Measurements from ENCODE around the gene MAZ.

The MAZ gene

GRCh38 chr16:29836623-29837022 is 30.3 kb downstream of the MAZ start:
- DNase-seq (ENCODE audit: low read depth in 1 of 2, low spot score in 1 of 2), result no peak
- H3K27ac ChIP-seq (replicated peaks), result no peak overlapping the region
- no peak overlapping the region for H3K4me3 ChIP-seq (replicated peaks; ENCODE audit: insufficient read depth, low read length)
- H3K27me3 ChIP-seq (ENCODE audit: insufficient read depth, poor library complexity, severe bottlenecking), result no peaks in the 10 kb centered on the region
- TF ChIP-seq CTCF (IDR thresholded peaks at IDR 0.05; ENCODE audit: insufficient read depth, low read length), result no peak
- TF ChIP-seq GABPA (IDR thresholded peaks at IDR 0.05; ENCODE audit: low read depth), result no peak
- TF ChIP-seq REST (IDR thresholded peaks at IDR 0.05; ENCODE audit: insufficient replicate concordance, low read depth), result no peak
- no peak for TF ChIP-seq POLR2AphosphoS5 (IDR thresholded peaks at IDR 0.05; ENCODE audit: low read depth)
- no peak for TF ChIP-seq SPI1 (IDR thresholded peaks at IDR 0.05; ENCODE audit: borderline replicate concordance, low read depth)

- no peak for TF ChIP-seq SPI1 (IDR thresholded peaks at IDR 0.05; ENCODE audit: borderline replicate concordance, low read depth)
- no peak for TF ChIP-seq POLR2AphosphoS5 (IDR thresholded peaks at IDR 0.05; ENCODE audit: low read depth)
- no peak for TF ChIP-seq CTCF (IDR thresholded peaks at IDR 0.05; ENCODE audit: insufficient read depth, low read length)
- TF ChIP-seq GABPA (IDR thresholded peaks at IDR 0.05; ENCODE audit: low read depth), result no peak
- no peak for TF ChIP-seq REST (IDR thresholded peaks at IDR 0.05; ENCODE audit: insufficient replicate concordance, low read depth)
- no peak overlapping the region for H3K4me3 ChIP-seq (replicated peaks; ENCODE audit: insufficient read depth, low read length)
- no peaks in the 10 kb centered on the region for H3K27me3 ChIP-seq (ENCODE audit: insufficient read depth, poor library complexity, severe bottlenecking)
- no peak for DNase-seq (ENCODE audit: low read depth in 1 of 2, low spot score in 1 of 2)
- H3K27ac ChIP-seq (replicated peaks), result no peak overlapping the region
Observed at GRCh38 chr16:29837841-29838240, 31.5 kb downstream of the MAZ start.

GRCh38 chr16:29839822-29840221 is 33.5 kb downstream of the MAZ start:
- DNase-seq (ENCODE audit: low read depth in 1 of 2, low spot score in 1 of 2), result no peak
- H3K27me3 ChIP-seq (ENCODE audit: insufficient read depth, poor library complexity, severe bottlenecking), result no peaks in the 10 kb centered on the region
- no peak for TF ChIP-seq SPI1 (IDR thresholded peaks at IDR 0.05; ENCODE audit: borderline replicate concordance, low read depth)
- no peak overlapping the region for H3K4me3 ChIP-seq (replicated peaks; ENCODE audit: insufficient read depth, low read length)
- H3K27ac ChIP-seq (replicated peaks), result no peak overlapping the region

- no peak for DNase-seq (ENCODE audit: low read depth in 1 of 2, low spot score in 1 of 2)
- no peaks in the 10 kb centered on the region for H3K27me3 ChIP-seq (ENCODE audit: insufficient read depth, poor library complexity, severe bottlenecking)
- TF ChIP-seq GABPA (IDR thresholded peaks at IDR 0.05; ENCODE audit: low read depth) (no peak), CTCF (IDR thresholded peaks at IDR 0.05; ENCODE audit: insufficient read depth, low read length) (no peak), SPI1 (IDR thresholded peaks at IDR 0.05; ENCODE audit: borderline replicate concordance, low read depth) (no peak), POLR2AphosphoS5 (IDR thresholded peaks at IDR 0.05; ENCODE audit: low read depth) (no peak), REST (IDR thresholded peaks at IDR 0.05; ENCODE audit: insufficient replicate concordance, low read depth) (no peak)
- H3K4me3 ChIP-seq (replicated peaks; ENCODE audit: insufficient read depth, low read length), result no peak overlapping the region
- no peak overlapping the region for H3K27ac ChIP-seq (replicated peaks)
Observed at GRCh38 chr16:29840240-29840639, 33.9 kb downstream of the MAZ start.

Measured in HL-60 (cell line).